MM.1S (cell line): ENCODE measurements around the gene LBX1.

Experiments
- EZH2 ChIP-seq: fragments of 300-600 bp; sonication (generic); optimal IDR thresholded peaks from 2 replicates; pipeline ENCODE3; 2017; ENCODE audit warnings: low read depth, mild to moderate bottlenecking, antibody characterized with exemption, low read length, mixed read lengths
- EZH2phosphoT487 ChIP-seq: fragments of 300-600 bp; sonication (generic); IDR thresholded peaks from 2 replicates; pipeline ENCODE4 v1.6.1; 2018; ENCODE audit warnings: antibody characterized with exemption, low read length
- TF ChIP-seq, protein P1 (sequence below): fragments of 300-600 bp; sonication (generic); IDR thresholded peaks from 2 replicates; pipeline ENCODE4 v1.5.1; 2016; ENCODE audit warnings: antibody characterized with exemption, low read length, mixed read lengths

GRCh38 chr10:101215397-101216206, 13.7 kb downstream of the LBX1 start:
- TF ChIP-seq, protein P1, sequence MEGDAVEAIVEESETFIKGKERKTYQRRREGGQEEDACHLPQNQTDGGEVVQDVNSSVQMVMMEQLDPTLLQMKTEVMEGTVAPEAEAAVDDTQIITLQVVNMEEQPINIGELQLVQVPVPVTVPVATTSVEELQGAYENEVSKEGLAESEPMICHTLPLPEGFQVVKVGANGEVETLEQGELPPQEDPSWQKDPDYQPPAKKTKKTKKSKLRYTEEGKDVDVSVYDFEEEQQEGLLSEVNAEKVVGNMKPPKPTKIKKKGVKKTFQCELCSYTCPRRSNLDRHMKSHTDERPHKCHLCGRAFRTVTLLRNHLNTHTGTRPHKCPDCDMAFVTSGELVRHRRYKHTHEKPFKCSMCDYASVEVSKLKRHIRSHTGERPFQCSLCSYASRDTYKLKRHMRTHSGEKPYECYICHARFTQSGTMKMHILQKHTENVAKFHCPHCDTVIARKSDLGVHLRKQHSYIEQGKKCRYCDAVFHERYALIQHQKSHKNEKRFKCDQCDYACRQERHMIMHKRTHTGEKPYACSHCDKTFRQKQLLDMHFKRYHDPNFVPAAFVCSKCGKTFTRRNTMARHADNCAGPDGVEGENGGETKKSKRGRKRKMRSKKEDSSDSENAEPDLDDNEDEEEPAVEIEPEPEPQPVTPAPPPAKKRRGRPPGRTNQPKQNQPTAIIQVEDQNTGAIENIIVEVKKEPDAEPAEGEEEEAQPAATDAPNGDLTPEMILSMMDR: no peak
- TF ChIP-seq EZH2: no peak
- TF ChIP-seq EZH2phosphoT487: no peak
